ENCODE data around the gene EDDM13.
"Not testable (repeated sequence)": the region's sequence is repeated elsewhere in the genome, so short reads cannot be mapped to it uniquely, and the experiment has no call there.

EDDM13 gene

GRCh38 chr19:56295531-56296455 is 23.2 kb downstream of the EDDM13 start:
- DNase-seq, result no peak

DNA sequence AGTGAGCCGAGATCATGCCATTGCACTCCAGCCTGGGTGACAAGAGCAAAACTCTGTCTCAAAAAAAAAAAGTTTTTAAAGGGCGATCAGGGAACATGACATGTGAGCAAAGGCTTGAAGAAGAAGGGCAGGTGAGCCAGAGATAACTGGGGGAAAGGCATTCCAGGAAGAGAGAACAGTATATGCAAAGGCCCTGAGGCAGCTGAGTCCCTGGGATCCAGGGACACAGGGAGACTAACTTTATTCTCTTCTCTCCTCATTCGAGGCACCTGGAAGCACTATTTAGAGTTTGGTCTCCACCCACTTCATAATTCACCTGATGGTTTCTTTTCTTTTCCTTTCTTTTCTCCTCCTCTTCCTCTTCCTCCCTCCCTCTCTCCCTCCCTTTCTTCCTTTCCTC is 24.5 kb downstream of the EDDM13 start:
- no peak for DNase-seq

- no peak for DNase-seq
Measured at GRCh38 chr19:56299688-56300087, 27.1 kb downstream of the EDDM13 start.

DNA sequence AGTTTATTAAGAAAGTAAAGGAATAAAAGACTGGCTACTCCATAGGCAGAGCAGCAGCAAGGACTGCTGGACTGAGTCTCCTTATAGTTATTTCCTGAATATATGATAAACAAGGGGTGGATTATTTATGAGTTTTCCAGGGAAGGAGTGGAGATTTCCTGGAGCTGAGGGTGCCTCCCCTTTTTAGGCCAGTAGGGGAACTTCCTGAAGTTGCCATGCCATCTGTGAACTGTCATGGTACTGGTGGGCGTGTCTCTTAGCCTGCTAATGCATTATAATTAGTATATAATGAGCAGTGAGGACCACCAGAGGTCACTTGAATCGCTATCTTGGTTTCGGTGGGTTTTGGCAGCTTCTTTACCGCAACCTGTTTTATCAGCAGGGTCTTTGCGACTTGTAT is 28.6 kb downstream of the EDDM13 start:
- no peak for DNase-seq

GRCh38 chr19:56301886-56302620 is 29.5 kb downstream of the EDDM13 start:
- no peak for DNase-seq

GRCh38 chr19:56304243-56304642 is 31.7 kb downstream of the EDDM13 start:
- no peak for DNase-seq

DNA sequence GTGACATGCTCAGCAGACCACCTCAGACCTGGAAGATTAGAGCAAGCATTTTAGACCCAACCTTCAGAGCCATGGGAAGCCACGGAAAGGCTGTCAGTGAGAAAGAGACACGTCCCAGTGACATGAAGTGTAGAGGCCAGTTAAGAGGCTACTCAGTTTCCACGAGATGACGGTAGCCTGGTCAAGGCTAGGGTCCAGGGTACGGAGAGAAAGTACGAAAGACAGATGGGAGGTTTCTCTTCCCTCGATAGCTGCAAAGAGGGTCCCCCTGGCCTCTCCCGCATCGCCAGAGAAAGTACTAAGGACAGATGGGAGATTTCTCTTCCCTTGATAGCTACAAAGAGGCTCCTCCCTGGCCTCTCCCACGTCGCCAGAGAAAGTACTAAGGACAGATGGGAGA is 33.5 kb downstream of the EDDM13 start:
- DNase-seq, result no peak

DNA sequence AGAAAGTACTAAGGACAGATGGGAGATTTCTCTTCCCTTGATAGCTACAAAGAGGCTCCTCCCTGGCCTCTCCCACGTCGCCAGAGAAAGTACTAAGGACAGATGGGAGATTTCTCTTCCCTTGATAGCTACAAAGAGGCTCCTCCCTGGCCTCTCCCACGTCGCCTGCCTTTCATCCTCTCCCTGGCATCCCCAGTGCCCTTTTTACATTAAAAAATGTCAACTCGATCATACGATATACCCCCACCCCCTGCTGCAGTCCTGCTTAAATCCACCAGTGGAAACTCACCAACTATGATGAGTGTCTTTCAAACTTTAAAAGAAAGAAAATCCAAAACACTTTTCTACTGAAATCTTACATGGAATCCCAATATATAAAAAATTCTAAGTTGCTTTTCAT is 34.5 kb downstream of the EDDM13 start:
- not testable (repeated sequence) for DNase-seq

GRCh38 chr19:56308792-56309191 is 36.2 kb downstream of the EDDM13 start:
- DNase-seq, result no peak

DNA sequence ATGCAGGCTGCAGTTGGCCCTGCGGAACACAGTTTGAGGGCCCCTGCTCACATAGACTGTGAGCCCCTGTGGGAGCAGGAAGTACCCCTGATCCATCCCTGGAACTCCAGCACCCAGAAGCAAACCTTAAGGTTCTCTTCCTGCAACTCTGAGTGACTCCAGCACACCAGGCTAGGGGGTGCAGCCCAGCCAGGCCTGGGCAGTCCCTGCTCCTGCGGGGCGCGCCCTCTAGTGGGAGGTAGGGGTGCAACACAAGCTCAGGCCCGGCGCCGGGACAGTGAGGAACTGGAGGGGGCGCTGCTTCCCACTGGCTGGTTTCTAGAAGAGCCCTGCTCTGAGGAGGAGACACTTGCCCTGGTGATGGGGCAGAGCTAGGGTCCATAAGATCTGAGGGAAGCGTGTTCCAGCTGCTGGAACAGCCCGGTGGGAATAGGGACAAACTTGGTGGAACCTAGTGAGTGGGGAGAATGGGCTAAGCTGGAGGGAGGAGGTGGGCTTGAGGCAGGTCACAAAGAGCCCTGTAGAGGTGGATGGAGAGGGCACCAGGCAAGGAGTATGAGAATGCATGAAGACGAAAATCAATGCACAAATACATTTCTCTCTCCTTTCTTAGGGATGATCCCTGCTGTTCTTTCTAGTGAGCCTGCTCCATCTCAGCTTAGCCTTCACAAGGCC is 37.1 kb downstream of the EDDM13 start:
- peak; percentile 3 for DNase-seq

- no peak for DNase-seq
Measured at GRCh38 chr19:56310462-56310861, 37.9 kb downstream of the EDDM13 start.

- no peak for DNase-seq
Measured at GRCh38 chr19:56312342-56312741, 39.8 kb downstream of the EDDM13 start.

DNA sequence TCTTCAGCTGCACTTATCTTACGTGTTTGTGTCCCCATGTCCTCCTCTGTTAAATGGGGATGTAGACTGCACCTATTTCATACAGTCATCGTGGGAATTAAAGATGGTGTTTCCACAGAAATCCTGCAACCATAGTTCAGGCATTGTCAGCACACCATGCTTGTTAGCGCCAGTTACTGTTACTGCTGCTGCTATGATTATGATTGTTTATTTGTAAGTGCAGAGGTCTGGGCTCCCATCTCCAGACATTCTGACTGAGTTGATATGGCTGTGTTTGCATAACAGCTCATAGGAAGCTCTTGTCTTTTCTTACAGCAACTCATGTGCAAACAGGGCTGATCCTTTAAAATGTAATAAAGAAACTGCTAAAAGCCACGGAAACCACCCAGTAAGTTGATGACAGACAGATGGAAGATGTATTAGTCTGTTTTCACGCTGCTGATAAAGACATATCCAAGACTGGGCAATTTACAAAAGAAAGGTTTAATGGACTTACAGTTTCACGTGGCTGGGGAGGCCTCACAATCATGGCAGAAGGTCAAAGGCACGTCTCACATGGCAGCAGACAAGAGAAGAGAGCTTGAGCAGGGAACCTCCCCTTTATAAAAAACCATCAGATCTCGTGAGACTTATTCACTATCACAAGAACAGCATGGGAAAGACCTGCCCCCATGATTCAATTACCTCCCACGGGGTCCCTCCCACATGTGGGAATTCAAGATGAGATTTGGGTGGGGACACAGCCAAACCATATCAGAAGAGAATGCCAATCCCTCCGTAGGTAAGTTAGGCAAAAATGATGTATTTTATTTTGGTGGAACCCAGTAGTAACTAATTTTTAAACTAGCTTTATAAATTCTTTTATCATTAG is 40.5 kb downstream of the EDDM13 start:
- DNase-seq, result no peak

DNA sequence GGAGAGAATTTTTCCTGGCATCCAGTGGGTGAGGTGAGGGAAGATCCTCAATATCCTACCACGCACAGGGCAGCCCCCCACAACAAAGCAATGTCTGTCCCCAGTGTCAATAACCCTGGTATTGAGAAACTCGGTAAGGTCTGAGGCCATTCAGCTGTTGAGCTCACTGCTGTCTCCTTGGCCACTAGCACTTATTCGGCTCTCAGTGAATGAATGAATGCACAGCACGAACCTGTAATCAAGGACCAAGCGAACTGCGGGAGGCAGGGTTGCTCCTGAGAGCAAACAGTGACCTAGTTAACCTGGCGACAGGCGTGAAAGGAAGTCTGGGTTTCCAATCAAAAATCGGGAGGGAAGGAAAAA is 41.5 kb downstream of the EDDM13 start:
- DNase-seq, result no peak

DNA sequence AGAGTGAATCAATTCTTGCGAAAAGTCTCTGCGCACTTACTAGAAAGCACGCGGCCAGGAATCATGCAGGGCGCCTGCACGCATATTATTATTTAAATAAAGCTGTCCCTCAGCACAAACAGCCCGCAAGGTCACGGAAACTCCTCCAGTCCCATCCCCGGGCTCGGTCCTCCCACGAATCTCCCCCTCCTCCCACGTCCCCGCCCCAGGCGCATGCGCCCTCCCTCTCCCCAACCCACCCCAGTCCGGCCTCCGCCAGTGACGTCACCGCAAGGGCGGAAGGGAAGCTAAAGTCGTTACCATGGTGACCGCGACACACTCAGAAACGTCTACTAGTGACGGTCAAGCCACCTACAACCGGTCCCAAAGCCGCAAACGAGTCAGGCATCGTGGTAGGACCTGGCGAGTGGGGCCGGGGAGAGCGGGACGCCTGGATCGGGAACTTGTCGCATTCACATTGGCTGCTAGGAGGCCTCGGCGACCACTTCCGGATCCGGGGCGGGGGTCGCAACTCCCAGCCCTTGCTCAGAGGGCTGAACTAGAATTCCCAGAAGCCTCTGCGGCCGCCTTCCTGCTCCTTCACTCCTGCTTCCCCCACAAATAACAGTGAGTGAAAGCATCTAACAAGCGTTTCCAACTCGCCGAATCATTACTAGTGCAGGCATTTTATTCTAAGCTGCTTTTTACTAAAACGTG is 42.0 kb downstream of the EDDM13 start, which contains the start of gene ZSCAN5A:
Gene ZSCAN5A (minus strand): TSS at position 459 of the 696 bp plus-strand sequence. CDS start 89,793 bp downstream, outside the sequence.
- DNase-seq, result peak; percentile 97

GRCh38 chr19:56315077-56315828 is 42.7 kb downstream of the EDDM13 start:
- peak; percentile 97 for DNase-seq

- DNase-seq, result no peak
Measured at GRCh38 chr19:56316728-56317127, 44.2 kb downstream of the EDDM13 start.

DNA sequence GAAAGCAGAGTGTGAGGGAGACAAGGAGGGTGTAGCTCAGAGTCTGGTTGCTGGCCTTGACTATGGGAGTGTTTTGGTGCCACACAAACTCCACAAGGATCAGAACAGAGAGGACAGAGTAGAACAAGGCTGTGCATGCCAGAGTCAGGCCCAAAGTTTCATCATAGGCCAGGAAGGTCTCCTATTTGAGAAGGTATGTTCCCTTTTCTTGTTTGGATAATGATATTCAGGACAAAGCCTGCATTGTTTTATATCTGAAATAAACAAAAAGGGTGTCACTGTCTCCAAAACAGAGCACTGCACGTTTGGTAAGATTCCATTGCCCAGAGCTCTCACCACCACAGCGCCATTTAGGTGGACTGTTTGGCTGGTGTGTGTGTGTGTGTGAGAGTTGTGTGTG is 45.2 kb downstream of the EDDM13 start:
- DNase-seq, result no peak

- DNase-seq, result no peak
Measured at GRCh38 chr19:56319991-56320390, 47.4 kb downstream of the EDDM13 start.

DNA sequence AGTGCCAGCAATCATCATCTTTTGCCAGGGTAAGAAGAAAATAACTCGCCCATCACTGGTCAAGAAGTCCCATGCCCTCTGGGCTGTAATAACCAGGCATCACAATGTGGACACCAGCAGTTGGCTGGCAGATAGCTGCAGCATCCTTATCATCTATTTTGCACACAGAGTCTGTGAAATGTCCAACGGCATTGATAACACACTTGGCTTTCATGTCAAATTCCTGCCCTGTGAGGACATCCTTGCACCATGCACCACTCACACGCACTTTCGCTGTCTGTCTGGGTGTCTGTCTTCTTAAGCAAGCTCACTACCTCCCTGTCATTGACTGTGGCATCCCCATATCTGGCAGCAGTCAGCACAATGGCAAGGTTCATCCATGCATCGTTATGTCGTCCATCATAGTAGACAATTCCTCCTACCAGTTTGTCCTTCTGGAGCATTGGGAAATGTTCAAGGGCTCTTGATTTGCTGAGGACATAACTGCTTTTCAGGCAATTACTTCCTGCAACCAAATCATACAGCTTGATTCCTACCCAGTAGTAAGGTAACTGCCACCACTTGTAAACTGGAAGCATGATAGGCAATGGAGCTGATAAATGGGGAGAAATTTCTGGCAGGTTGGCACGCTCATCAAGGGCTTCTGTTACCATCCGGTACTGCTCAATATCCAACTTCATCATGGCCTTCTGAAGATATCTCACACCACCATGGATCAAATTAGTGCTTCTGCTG is 48.9 kb downstream of the EDDM13 start:
- DNase-seq, result no peak
